Astrocyte (in vitro differentiated cells and primary cell): Measurements from ENCODE around the gene COL4A6. TPM values are rescaled to one million over a fixed set of nuclear protein-coding genes. Genes with fewer than 3 reads are reported as not detected.

Experiments used
- DNase-seq: peaks from one replicate; pipeline ENCODE4 v3.0.0-alpha.2; 2010; ENCODE audit warnings: low read depth
- FAIRE-seq: peaks from 2 replicates; lab custom pipeline; 2011; peaks lifted over from hg19 to GRCh38; lab: Jason Lieb, UNC
- H2AFZ ChIP-seq: 2 replicates; pipeline ENCODE4 v1.6.0; 2012; ENCODE audit warnings: low read depth, low read length, inconsistent platforms
- H3K27ac ChIP-seq: 2 replicates; pipeline ENCODE4 v1.5.1; 2011; ENCODE audit warnings: low read depth, low read length, inconsistent platforms
- H3K27me3 ChIP-seq: 2 replicates; pipeline ENCODE4 v1.6.0; 2011; ENCODE audit warnings: low read length, inconsistent platforms; ENCODE audit not compliant: insufficient read depth
- H3K36me3 ChIP-seq: 2 replicates; pipeline ENCODE4 v1.5.1; 2011; ENCODE audit warnings: low read length, inconsistent platforms; ENCODE audit not compliant: insufficient read depth
- H3K4me1 ChIP-seq: 2 replicates; pipeline ENCODE4 v1.5.1; 2011; ENCODE audit warnings: low read length, inconsistent platforms; ENCODE audit not compliant: insufficient read depth
- H3K4me2 ChIP-seq: 2 replicates; pipeline ENCODE4 v1.6.0; 2012; ENCODE audit warnings: low read length, inconsistent platforms
- H3K4me3 ChIP-seq: 2 replicates; pipeline ENCODE4 v1.5.1; 2011; ENCODE audit warnings: low read depth, mild to moderate bottlenecking, low read length, inconsistent platforms; ENCODE audit not compliant: insufficient read depth
- H3K79me2 ChIP-seq: 2 replicates; pipeline ENCODE4 v1.6.0; 2012; ENCODE audit warnings: mild to moderate bottlenecking, low read length, inconsistent platforms; ENCODE audit not compliant: insufficient read depth
- H3K9ac ChIP-seq: 2 replicates; pipeline ENCODE4 v1.6.0; 2012; ENCODE audit warnings: mild to moderate bottlenecking, low read length, inconsistent platforms
- H3K9me3 ChIP-seq: 2 replicates; pipeline ENCODE4 v1.5.1; 2012; ENCODE audit warnings: low read depth, mild to moderate bottlenecking, low read length, inconsistent platforms; ENCODE audit not compliant: insufficient read depth
- H4K20me1 ChIP-seq: 2 replicates; pipeline ENCODE4 v1.6.0; 2012; ENCODE audit warnings: low read length, inconsistent platforms; ENCODE audit not compliant: insufficient read depth
- H3K27ac Mint-ChIP-seq: one replicate; pipeline ENCODE4 v1.8.0; 2021; ENCODE audit warnings: mild to moderate bottlenecking, mixed read lengths; ENCODE audit not compliant: unreplicated experiment
- H3K27me3 Mint-ChIP-seq: one replicate; pipeline ENCODE4 v1.8.0; 2021; ENCODE audit warnings: low read depth, mixed read lengths; ENCODE audit not compliant: unreplicated experiment
- H3K36me3 Mint-ChIP-seq: one replicate; pipeline ENCODE4 v1.8.0; 2021; ENCODE audit warnings: low read depth, mixed read lengths; ENCODE audit not compliant: unreplicated experiment
- H3K4me1 Mint-ChIP-seq: one replicate; pipeline ENCODE4 v1.8.0; 2021; ENCODE audit warnings: low read depth, mixed read lengths; ENCODE audit not compliant: unreplicated experiment
- H3K4me3 Mint-ChIP-seq: one replicate; pipeline ENCODE4 v1.8.0; 2021; ENCODE audit warnings: mild to moderate bottlenecking, moderate library complexity, mixed read lengths; ENCODE audit not compliant: unreplicated experiment
- H3K9me3 Mint-ChIP-seq: one replicate; pipeline ENCODE4 v1.8.0; 2021; ENCODE audit warnings: mild to moderate bottlenecking, mixed read lengths; ENCODE audit not compliant: unreplicated experiment
- CTCF ChIP-seq: IDR thresholded peaks from 2 replicates; pipeline ENCODE4 v1.5.1; 2011; ENCODE audit warnings: low read depth, mild to moderate bottlenecking, inconsistent platforms, low read length, moderate library complexity; ENCODE audit not compliant: insufficient read depth
- EZH2 ChIP-seq: IDR thresholded peaks from 2 replicates; pipeline ENCODE4 v1.6.1; 2012; ENCODE audit warnings: mild to moderate bottlenecking, low read length, inconsistent platforms; ENCODE audit not compliant: insufficient read depth
- total RNA-seq: library from RNA; stranded (reverse); gene quantifications from 2 replicates; pipeline ENCODE4 v1.2.1, GENCODE V29; 2021

Gene COL4A6
- total RNA-seq, 1 donor from 2014 or later, result 8.1 TPM

DNA sequence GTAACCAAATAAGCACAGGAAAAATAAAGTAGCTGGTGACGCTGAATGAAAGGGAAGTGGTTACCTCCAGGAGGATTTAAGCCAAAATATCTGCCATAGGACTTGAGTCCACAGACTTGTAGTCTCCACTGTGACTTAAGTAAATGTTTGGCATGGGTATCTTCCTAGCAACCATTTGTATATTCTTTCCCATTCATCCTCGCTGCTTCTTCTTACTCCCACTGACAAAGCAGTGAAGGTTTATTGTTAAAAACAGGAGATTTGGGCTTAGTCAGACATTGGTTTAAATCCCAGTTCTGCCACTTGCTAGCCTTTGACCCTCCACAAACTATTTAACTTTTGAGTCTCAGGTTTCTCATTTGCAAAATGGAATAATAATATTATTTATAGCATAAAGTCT lies 22.3 kb downstream of the COL4A6 start:
- H2AFZ ChIP-seq, result no peak overlapping the region
- H3K4me3 ChIP-seq, result no peak overlapping the region
- no peaks in the 10 kb centered on the region for H3K27me3 ChIP-seq
- H3K4me1 ChIP-seq, result no peaks in the 10 kb centered on the region
- no peaks in the 10 kb centered on the region for H3K36me3 ChIP-seq
- TF ChIP-seq CTCF, result no peak
- TF ChIP-seq EZH2, result no peak
- Mint-ChIP-seq H3K4me1 (peaks cover 1% of the 10 kb centered on the region), H3K36me3 (no peaks in the 10 kb centered on the region), H3K4me3 (no peak overlapping the region), H3K27ac (no peak overlapping the region), H3K27me3 (no peaks in the 10 kb centered on the region), H3K9me3 (no peaks in the 10 kb centered on the region)
- no peaks in the 10 kb centered on the region for H3K9me3 ChIP-seq
- H4K20me1 ChIP-seq, result no peaks in the 10 kb centered on the region
- peak; percentile 71 for FAIRE-seq
- no peak overlapping the region for H3K27ac ChIP-seq
- H3K9ac ChIP-seq, result no peak overlapping the region
- H3K4me2 ChIP-seq, result no peak overlapping the region
- H3K79me2 ChIP-seq, result no peaks in the 10 kb centered on the region
- DNase-seq, result peak; percentile 55

DNA sequence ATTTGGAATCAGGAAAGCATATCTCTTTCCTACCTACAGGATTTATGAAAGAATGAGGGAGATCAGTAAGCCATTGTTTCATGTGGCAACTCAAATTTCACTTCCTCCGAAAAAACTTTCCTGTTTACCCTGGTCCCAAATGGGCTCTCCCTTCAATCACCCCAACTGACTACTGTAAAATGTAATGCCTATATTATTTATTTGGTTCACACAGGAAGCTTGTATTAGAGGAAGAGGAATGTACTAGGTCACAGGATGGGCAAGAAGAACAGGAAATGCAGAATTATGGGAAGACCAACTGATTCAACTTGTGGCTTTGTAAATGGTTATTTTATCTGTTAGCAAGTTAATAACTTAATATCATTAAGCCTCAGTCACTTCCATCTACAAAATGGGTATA lies 23.1 kb downstream of the COL4A6 start:
- H3K79me2 ChIP-seq, result no peaks in the 10 kb centered on the region
- no peak overlapping the region for H3K9ac ChIP-seq
- no peaks in the 10 kb centered on the region for H3K4me1 ChIP-seq
- DNase-seq, result no peak
- no peaks in the 10 kb centered on the region for H3K9me3 Mint-ChIP-seq
- H3K27me3 ChIP-seq, result no peaks in the 10 kb centered on the region
- no peaks in the 10 kb centered on the region for H3K27me3 Mint-ChIP-seq
- H3K27ac ChIP-seq, result no peak overlapping the region
- H3K9me3 ChIP-seq, result no peaks in the 10 kb centered on the region
- H3K27ac Mint-ChIP-seq, result no peak overlapping the region
- no peak overlapping the region for H3K4me3 Mint-ChIP-seq
- no peaks in the 10 kb centered on the region for H4K20me1 ChIP-seq
- no peak overlapping the region for H3K4me2 ChIP-seq
- no peak for TF ChIP-seq CTCF
- no peak for TF ChIP-seq EZH2
- no peaks in the 10 kb centered on the region for H3K36me3 ChIP-seq
- peak; percentile 88 for FAIRE-seq
- no peak overlapping the region for H2AFZ ChIP-seq
- H3K4me3 ChIP-seq, result no peak overlapping the region
- no peaks in the 10 kb centered on the region for H3K36me3 Mint-ChIP-seq
- peaks cover 1% of the 10 kb centered on the region for H3K4me1 Mint-ChIP-seq

DNA sequence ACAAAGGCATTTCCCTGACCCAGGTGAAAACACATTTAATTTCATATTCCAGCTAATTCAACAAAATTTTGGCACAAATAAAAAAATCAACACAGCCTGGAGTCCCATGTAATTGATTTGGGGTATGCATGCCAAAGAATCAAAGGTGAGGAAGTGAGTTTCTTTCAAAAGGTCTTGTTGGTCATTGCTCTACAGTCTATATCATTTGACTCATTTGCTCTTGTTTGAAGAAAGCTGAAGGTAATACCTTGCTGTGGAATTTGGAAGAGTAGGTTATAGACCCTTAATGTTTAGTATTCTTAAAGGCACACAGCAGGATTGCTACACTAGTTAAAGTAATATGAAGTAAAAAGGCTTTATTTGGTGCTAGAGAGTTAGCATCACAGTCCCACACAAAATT lies 25.4 kb downstream of the COL4A6 start:
- TF ChIP-seq CTCF (no peak), EZH2 (no peak)
- no peaks in the 10 kb centered on the region for H3K9me3 ChIP-seq
- no peak overlapping the region for H3K27ac ChIP-seq
- no peak overlapping the region for H3K9ac ChIP-seq
- H3K27me3 ChIP-seq, result no peaks in the 10 kb centered on the region
- Mint-ChIP-seq H3K36me3 (no peaks in the 10 kb centered on the region), H3K27me3 (no peaks in the 10 kb centered on the region), H3K27ac (no peak overlapping the region), H3K4me1 (peaks cover 1% of the 10 kb centered on the region), H3K9me3 (no peaks in the 10 kb centered on the region), H3K4me3 (no peak overlapping the region)
- no peaks in the 10 kb centered on the region for H3K36me3 ChIP-seq
- DNase-seq, result no peak
- no peak overlapping the region for H2AFZ ChIP-seq
- FAIRE-seq, result no peak
- no peaks in the 10 kb centered on the region for H4K20me1 ChIP-seq
- H3K79me2 ChIP-seq, result no peaks in the 10 kb centered on the region
- no peak overlapping the region for H3K4me3 ChIP-seq
- H3K4me2 ChIP-seq, result no peak overlapping the region
- no peaks in the 10 kb centered on the region for H3K4me1 ChIP-seq
